Fibroblast of lung (primary cell): Measurements from ENCODE around the gene PPP1R14D. TPM values are rescaled to one million over a fixed set of nuclear protein-coding genes. Genes with fewer than 3 reads are reported as not detected.
A peak's percentile ranks its signal among the peaks of the same experiment; 100 is the strongest.

Source experiments
- DNase-seq, 2 donors: peaks; one replicate each; pipeline versions ENCODE4 v3.0.0 to v3.0.0-alpha.2; 2010; ENCODE audit warnings: low read depth in 2 of 2
- H2AFZ ChIP-seq: 2 replicates; pipeline ENCODE4 v1.5.1; 2012; ENCODE audit warnings: low read length, control low read depth, inconsistent platforms
- H3K27ac ChIP-seq: 2 replicates; pipeline ENCODE4 v1.5.1; 2011; ENCODE audit warnings: low read length, control low read depth; ENCODE audit not compliant: insufficient read depth
- H3K27me3 ChIP-seq: 2 replicates; pipeline ENCODE4 v1.5.1; 2011; ENCODE audit warnings: mild to moderate bottlenecking, low read length; ENCODE audit not compliant: control insufficient read depth, insufficient read depth
- H3K36me3 ChIP-seq: 2 replicates; pipeline ENCODE4 v1.5.1; 2011; ENCODE audit warnings: low read length; ENCODE audit not compliant: control insufficient read depth, insufficient read depth
- H3K4me1 ChIP-seq: 2 replicates; pipeline ENCODE4 v1.5.1; 2011; ENCODE audit warnings: low read length; ENCODE audit not compliant: control insufficient read depth, insufficient read depth; ENCODE audit errors: extremely low read depth
- H3K4me2 ChIP-seq: 2 replicates; pipeline ENCODE4 v1.5.1; 2011; ENCODE audit warnings: low read length, control low read depth; ENCODE audit not compliant: insufficient read depth; ENCODE audit errors: extremely low read depth
- H3K4me3 ChIP-seq, 4 experiments: fragments of 200-600 bp in 1 of 4; sonication (generic) in 1 of 4; replicated peaks in 1 of 4; 2 replicates each; pipeline ENCODE4 v1.5.1; 2011 to 2016; ENCODE audit warnings: low read length in 4 of 4, low read depth in 3 of 4, mild to moderate bottlenecking in 3 of 4, control low read depth in 2 of 4, inconsistent platforms in 1 of 4, mixed read lengths in 1 of 4; ENCODE audit not compliant: insufficient read depth in 1 of 4; ENCODE audit errors: control extremely low read depth in 1 of 4
- H3K79me2 ChIP-seq: 2 replicates; pipeline ENCODE4 v1.5.1; 2012; ENCODE audit warnings: mild to moderate bottlenecking, low read length, inconsistent platforms; ENCODE audit not compliant: control insufficient read depth, insufficient read depth
- H3K9ac ChIP-seq: 2 replicates; pipeline ENCODE4 v1.5.1; 2011; ENCODE audit warnings: mild to moderate bottlenecking, low read length, control low read depth; ENCODE audit not compliant: insufficient read depth
- H3K9me3 ChIP-seq: 2 replicates; pipeline ENCODE4 v1.5.1; 2012; ENCODE audit warnings: low read depth, low read length; ENCODE audit not compliant: control insufficient read depth, insufficient read depth
- H4K20me1 ChIP-seq: 2 replicates; pipeline ENCODE4 v1.5.1; 2011; ENCODE audit warnings: low read length; ENCODE audit not compliant: control insufficient read depth, insufficient read depth; ENCODE audit errors: extremely low read depth
- CTCF ChIP-seq, 2 donors: IDR thresholded peaks in 1 of 2; conservative IDR thresholded peaks in 1 of 2; 1 replicate in 1 of 2; 2 replicates in 1 of 2; pipeline ENCODE4 v1.5.1; 2011 to 2012; ENCODE audit warnings: low read length in 2 of 2, control low read depth in 1 of 2, inconsistent platforms in 1 of 2, low read depth in 1 of 2, mild to moderate bottlenecking in 1 of 2
- EZH2 ChIP-seq: IDR thresholded peaks from 2 replicates; pipeline ENCODE4 v1.5.1; 2012; ENCODE audit warnings: low read length, control low read depth, mild to moderate bottlenecking; ENCODE audit errors: missing control alignments
- polyA plus RNA-seq, 2 donors: library from polyadenylated mRNA; depleted of rRNA in 1 of 2; stranded (reverse) in 1 of 2; unstranded in 1 of 2; fragments of >200 nt; gene quantifications; 2 replicates each; pipeline ENCODE4 v1.2.1, GENCODE V29; 2011 to 2012; ENCODE audit warnings: missing spikeins in 1 of 2
- total RNA-seq: library from RNA; depleted of rRNA; stranded (reverse); fragments of >200 nt; gene quantifications from 2 replicates; pipeline ENCODE4 v1.2.1, GENCODE V29; 2014

The PPP1R14D gene
- total and polyA plus RNA-seq, 2 donors (not counting 1 experiment from before 2014, with no cell fraction given) = not detected

DNA sequence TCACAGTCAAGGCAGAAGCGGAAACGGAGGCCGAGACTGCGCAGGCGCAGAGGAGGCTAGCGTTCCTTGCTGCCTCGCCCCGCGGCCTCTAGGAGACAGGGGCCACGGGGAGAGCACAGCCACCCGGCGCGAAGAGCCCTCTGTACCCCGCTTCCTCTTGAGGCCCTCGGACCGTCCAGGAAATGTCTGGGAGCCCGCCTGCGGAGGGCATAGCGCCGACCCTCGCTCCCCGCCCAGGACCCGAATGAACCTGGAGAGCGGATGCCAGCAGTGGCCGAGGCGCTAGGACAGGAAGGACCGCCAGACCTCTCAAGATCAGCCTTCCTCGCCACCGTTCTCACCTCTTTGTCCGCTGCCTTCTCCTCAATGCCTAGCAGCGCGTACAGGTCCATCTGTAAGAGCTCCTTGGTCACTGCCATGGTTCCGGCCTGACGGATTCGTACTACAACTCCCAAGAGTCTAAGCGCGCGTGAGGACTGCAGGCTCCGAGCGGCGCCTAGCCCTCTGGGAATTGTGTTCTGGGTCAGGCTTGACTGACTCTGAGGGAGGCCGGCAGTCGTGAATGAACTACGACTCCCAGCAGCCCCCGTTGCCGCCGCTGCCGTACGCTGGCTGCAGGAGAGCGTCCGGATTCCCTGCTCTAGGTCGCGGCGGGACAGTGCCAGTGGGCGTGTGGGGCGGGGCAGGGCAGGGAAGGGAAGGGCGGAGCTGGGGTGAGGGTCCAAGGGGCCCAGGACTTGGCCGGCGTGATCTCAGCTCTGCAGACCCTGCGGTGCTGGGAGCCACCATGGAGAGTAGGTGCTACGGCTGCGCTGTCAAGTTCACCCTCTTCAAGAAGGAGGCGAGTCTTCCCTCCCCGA lies 21.2 kb downstream of the PPP1R14D start, which contains the start of the genes DNAJC17 and ZFYVE19:
Gene DNAJC17 (minus strand): TSS at position 446 of the 860 bp plus-strand sequence. CDS start 27 bp downstream, at position 419.
Gene ZFYVE19 (plus strand): TSS at position 62 of the 860 bp plus-strand sequence. CDS start 501 bp downstream, at position 563.
- H3K79me2 ChIP-seq = peaks cover 17% of the 10 kb centered on the region
- H4K20me1 ChIP-seq = no peaks in the 10 kb centered on the region
- peak within 1 kb of the TSS; percentile 100 for H3K4me2 ChIP-seq
- H3K4me1 ChIP-seq = peaks cover 3% of the 10 kb centered on the region
- peak within 1 kb of the TSS; percentile 94 for H3K27ac ChIP-seq
- no peaks in the 10 kb centered on the region for H3K9me3 ChIP-seq
- peak within 1 kb of the TSS; percentile 100 for H2AFZ ChIP-seq
- DNase-seq = peak; percentile 97
- no peaks in the 10 kb centered on the region for H3K27me3 ChIP-seq
- peaks cover 10% of the 10 kb centered on the region for H3K36me3 ChIP-seq
- peak within 1 kb of the TSS; percentile 79 to 100 (median 98) for H3K4me3 ChIP-seq
- peak within 1 kb of the TSS; percentile 83 for H3K9ac ChIP-seq
- no peak for TF ChIP-seq EZH2
- TF ChIP-seq CTCF (conservative IDR thresholded peaks at IDR 0.05 in 1 of 2, IDR thresholded peaks at IDR 0.05 in 1 of 2; ENCODE audit: low read depth in 1 of 2, low read length in 2 of 2) = no peak

GRCh38 chr15:40806672-40807027 lies 21.9 kb downstream of the PPP1R14D start:
- peak overlapping the region; percentile 94 for H3K27ac ChIP-seq
- no peak for DNase-seq
- no peaks in the 10 kb centered on the region for H4K20me1 ChIP-seq
- peak overlapping the region; percentile 100 for H3K4me2 ChIP-seq
- H3K36me3 ChIP-seq = peaks cover 8% of the 10 kb centered on the region
- H3K4me1 ChIP-seq = peaks cover 3% of the 10 kb centered on the region
- H3K4me3 ChIP-seq = peak overlapping the region; percentile 79 to 100 (median 98)
- TF ChIP-seq EZH2 = no peak
- TF ChIP-seq CTCF (conservative IDR thresholded peaks at IDR 0.05 in 1 of 2, IDR thresholded peaks at IDR 0.05 in 1 of 2; ENCODE audit: low read depth in 1 of 2, low read length in 2 of 2) = no peak
- H2AFZ ChIP-seq = peak overlapping the region; percentile 100
- H3K9me3 ChIP-seq = no peaks in the 10 kb centered on the region
- peaks cover 17% of the 10 kb centered on the region for H3K79me2 ChIP-seq
- no peaks in the 10 kb centered on the region for H3K27me3 ChIP-seq
- H3K9ac ChIP-seq = peak overlapping the region; percentile 83

- H3K4me1 ChIP-seq = peaks cover 3% of the 10 kb centered on the region
- no peaks in the 10 kb centered on the region for H4K20me1 ChIP-seq
- no peak overlapping the region for H3K4me3 ChIP-seq
- H3K9me3 ChIP-seq = no peaks in the 10 kb centered on the region
- H3K27me3 ChIP-seq = no peaks in the 10 kb centered on the region
- no peak overlapping the region for H3K9ac ChIP-seq
- peaks cover 1% of the 10 kb centered on the region for H3K36me3 ChIP-seq
- no peak overlapping the region for H2AFZ ChIP-seq
- no peak for DNase-seq
- no peak overlapping the region for H3K4me2 ChIP-seq
- TF ChIP-seq EZH2 (no peak), CTCF (conservative IDR thresholded peaks at IDR 0.05 in 1 of 2, IDR thresholded peaks at IDR 0.05 in 1 of 2; ENCODE audit: low read depth in 1 of 2, low read length in 2 of 2) (no peak)
- H3K79me2 ChIP-seq = peaks cover 17% of the 10 kb centered on the region
- H3K27ac ChIP-seq = no peak overlapping the region
These were observed 24.8 kb downstream of the PPP1R14D start for GRCh38 chr15:40803688-40804087.
